Activated CD4-positive, alpha-beta T cell treated with anti-CD3 and anti-CD28 coated beads, Interleukin-2, amount 50 U/mL, for 48 hours (primary cell): ENCODE results near the gene FIBP.

Experiments
- DNase-seq, 2 experiments: peaks; one replicate each; pipeline ENCODE4 v3.0.0-alpha.2; 2020

Gene FIBP

GRCh38 chr11:65887723-65888162 is 528 bp downstream of the FIBP start:
- no peak for DNase-seq

GRCh38 chr11:65886826-65887722 is 1.2 kb downstream of the FIBP start:
- no peak for DNase-seq

- no peak for DNase-seq
These were observed 2.3 kb downstream of the FIBP start for GRCh38 chr11:65885808-65886536.

DNA sequence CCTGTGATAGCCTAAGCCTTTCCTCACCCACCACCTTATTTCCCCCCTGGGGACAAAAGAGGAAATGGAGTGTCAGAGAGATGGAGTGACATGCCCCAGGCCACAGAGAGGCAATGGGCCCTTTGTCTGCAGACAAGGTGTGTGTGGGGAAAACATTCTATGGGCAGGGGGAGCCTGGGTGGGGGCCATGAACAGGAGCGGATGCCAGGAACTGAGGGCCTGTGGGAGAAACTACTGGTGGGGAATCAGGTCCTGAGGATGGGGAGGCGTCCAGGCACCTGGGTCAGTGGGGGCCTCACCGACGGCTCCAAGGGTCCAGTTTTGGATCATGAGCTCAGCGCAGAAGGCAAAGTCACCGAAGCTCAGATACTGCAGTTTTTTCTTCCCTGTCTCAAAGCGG is 3.0 kb downstream of the FIBP start:
- no peak for DNase-seq

DNA sequence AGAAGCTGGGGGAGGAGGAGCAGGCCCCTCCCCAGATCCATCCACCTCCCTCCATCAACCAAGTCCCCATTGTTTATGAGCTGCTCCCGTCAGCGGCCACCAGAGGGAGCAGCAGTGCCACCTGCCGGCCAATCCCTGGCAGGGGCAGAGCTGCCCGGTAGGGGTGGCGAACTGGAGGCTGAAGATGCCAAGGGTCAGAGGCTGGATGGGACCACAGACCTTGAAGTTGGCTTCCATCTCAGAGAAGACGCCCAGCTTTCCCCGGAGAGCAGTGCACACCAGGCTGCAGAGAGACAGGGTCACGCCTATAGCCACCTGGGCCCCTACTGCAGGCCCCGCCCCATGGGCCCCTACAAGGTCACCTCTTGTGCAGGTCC is 3.6 kb downstream of the FIBP start:
- DNase-seq: peak; percentile 84 to 86

- DNase-seq: no peak
These were observed 4.2 kb downstream of the FIBP start for GRCh38 chr11:65883786-65884715.

DNA sequence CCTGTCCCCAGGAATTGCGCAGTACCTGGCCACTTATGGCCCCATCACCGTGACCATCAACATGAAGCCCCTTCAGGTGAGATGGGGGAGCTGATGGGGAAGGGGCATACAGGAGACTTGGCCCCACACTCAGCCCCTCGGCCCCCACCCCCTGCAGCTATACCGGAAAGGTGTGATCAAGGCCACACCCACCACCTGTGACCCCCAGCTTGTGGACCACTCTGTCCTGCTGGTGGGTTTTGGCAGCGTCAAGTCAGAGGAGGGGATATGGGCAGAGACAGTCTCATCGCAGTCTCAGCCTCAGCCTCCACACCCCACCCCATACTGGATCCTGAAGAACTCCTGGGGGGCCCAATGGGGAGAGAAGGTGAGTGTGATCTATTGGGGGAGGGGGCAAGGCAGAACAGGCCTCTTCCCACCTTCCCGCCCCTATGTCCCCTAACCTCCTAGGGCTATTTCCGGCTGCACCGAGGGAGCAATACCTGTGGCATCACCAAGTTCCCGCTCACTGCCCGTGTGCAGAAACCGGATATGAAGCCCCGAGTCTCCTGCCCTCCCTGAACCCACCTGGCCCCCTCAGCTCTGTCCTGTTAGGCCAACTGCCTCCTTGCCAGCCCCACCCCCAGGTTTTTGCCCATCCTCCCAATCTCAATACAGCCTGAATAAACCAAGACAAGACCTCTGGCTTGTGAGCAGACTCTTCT is 5.1 kb downstream of the FIBP start:
- no peak for DNase-seq

DNA sequence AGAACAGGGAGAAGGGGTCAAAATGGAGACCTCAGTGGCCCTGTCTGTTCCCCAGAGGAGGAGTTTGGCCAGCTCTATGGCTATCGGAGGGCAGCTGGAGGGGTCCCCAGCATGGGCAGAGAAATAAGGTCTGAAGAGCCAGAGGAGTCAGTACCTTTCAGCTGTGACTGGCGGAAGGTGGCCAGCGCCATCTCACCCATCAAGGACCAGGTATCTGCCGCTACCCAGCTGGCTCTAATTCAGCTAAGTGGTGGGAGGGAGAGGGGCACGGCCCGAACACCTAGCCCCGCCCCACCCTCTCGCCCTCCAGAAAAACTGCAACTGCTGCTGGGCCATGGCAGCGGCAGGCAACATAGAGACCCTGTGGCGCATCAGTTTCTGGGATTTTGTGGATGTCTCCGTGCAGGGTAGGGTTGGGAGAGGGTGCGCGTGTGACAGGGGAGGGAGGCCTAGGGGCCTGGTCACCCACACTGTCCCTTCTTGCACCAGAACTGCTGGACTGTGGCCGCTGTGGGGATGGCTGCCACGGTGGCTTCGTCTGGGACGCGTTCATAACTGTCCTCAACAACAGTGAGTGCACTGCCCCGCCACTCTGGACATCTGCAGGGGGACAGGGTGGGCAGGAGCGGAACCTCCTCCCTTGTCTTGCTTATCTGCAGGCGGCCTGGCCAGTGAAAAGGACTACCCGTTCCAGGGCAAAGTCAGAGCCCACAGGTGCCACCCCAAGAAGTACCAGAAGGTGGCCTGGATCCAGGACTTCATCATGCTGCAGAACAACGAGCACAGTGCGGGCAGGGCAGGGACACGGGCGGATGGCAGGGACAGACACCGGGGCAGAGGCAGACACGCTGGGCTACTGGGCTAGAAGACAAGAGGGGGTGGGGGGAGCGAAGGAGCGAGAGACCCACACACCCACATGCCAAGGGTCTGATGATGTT is 5.9 kb downstream of the FIBP start:
- no peak for DNase-seq

GRCh38 chr11:65880844-65881421 is 7.3 kb downstream of the FIBP start:
- no peak for DNase-seq

GRCh38 chr11:65880027-65880426 is 8.2 kb downstream of the FIBP start:
- DNase-seq: no peak

DNA sequence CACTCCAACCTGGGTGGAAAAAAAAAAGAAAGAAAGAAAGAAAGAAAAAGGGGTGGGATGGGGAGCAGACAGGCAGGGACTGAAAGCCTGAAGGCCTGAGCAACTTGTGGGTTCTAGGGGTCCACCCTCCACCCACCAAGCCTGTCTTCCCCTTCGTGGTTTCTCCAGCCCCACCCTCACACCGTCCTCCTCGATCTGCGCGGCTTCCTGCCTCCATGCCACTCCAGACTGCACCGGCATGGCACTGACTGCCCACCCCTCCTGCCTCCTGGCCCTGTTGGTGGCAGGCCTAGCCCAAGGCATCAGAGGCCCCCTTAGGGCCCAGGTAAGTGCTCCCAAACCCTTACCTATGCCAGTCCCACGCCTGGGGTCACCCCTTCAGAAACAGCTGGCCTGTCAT is 8.7 kb downstream of the FIBP start, which contains the start of gene CTSW:
Gene CTSW (plus strand): TSS at position 221 of the 400 bp plus-strand sequence. CDS start 18 bp downstream, at position 239.
- peak in 1 of 2 experiments; percentile 32 for DNase-seq

DNA sequence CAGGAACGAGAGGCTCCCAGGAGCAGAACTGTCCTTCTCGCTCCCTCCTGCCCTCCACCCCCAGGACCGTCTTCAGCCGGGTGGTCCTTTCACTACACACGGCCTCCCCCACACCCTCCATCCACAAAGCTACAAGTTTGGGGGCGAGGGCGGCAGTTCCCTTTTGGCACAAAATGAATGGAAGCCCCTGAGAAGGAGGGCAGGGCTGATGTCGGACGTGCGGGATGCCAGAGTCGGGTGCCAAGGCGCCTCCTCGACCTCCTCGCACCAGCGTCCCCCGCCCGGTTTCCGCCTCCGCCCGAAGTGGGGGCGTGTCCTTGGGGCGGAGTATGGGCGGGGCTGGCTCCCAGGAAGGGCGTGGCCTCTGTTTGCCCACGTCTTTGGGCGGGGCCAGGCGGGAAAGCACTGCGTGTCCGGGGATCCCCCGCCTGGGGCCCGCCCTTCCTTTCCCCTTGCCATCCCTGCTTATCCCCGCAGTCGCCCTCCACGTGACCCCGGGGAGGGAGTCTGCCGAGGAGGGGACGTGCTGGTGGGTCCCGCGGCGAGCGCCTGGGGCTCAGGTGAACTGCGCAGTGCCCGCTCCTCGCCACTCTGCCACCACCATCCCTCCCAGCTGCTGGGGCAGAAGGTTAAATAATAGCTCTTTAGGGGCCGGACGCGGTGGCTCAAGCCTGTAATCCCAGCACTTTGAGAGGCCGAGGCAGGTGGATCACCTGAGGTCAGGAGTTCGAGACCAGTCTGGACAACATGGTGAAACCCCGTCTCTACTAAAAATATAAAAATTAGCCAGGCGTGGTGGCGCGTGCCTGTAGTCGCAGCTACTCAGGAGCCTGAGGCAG is 14.7 kb downstream of the FIBP start:
- DNase-seq: peak; percentile 98

GRCh38 chr11:65872586-65873317 is 15.5 kb downstream of the FIBP start, which contains the start of gene EFEMP2:
TSS of gene EFEMP2 (minus strand) at chr11:65872800. CDS start at chr11:65872354, 446 bp downstream.
- no peak for DNase-seq

- no peak for DNase-seq
These were observed 16.3 kb downstream of the FIBP start for GRCh38 chr11:65871811-65872548.

DNA sequence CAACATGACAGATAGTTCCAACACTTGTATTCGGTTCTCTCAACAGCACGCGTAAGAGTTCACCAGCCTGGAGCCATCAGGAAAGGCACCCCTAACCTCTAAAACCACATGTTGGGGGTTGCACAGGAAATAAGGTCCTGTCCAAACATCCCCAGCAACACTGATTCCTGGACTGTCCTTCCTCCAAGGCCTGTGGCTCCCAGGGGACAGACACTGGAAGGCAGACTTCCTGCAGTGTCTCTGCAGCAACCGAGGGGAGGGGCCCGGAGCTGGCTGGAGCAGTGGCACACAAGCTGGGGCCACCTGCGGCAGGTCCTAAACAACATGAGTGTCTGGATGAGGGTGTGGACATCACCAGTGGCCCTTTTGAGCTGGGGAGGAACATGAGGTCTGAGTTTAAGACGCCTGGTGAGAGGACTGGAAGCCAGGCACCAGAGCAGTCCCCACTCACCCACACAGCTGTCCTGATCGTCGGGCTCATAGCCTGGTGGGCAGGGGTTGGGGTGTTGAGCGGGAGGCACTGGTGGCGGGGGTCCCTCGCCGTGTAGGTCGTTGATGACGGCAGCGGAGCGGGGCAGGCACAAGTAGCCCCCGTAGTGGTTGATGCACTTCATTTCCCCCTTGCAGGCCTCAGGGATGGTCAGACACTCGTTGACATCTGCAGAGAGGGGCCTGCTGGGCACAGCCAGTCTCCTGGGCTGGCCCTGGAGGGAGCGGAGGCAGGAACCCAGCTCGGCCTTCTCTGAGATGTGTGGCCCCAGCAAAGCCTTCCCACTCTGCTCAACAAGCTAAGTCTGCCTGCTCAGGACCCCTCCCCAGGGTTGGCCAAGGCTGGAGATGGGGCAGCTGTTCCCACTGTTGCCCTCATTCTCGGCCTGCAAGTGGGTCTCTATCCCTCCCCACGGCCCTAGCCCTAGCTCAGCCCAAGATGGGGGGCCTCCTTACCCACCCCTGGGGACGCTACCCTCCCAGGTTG is 17.3 kb downstream of the FIBP start:
- DNase-seq: no peak

DNA sequence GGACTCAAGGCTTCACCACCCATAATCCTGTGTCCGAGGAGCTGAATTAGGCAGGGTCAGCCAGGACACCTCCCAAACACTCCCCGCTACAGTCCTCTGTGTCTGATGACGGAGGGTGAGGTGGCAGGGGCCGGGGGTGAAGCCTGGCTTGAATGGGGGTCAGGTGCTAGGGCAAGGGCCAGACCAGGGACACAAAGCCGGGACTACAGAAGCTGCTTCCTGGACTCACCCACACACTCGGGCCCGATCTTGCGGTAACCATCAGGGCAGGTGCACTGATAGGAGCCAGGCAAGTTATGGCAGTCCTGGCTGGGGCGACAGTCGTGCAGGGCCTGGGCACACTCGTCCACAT is 18.0 kb downstream of the FIBP start:
- no peak for DNase-seq
